SK-MEL-5 (cell line): ENCODE data around the gene YWHAG. TPM values are rescaled to one million over a fixed set of nuclear protein-coding genes. Genes with fewer than 3 reads are reported as not detected.

Source experiments
- DNase-seq: peaks from one replicate; pipeline ENCODE4 v3.0.0-alpha.2; 2016; ENCODE audit warnings: low read depth, low spot score
- in situ Hi-C: cut with HindIII; loops from 2 replicates; pipeline ENCODE4 v1.10.0; 2016; ENCODE audit warnings: low sequenced_read_pairs, high pct_unique_total_duplicates, low pct_unique_long_range_greater_than_20kb
- total RNA-seq: library from RNA; depleted of rRNA; stranded (reverse); fragments of >200 nt; shearing (Covaris generic); gene quantifications from 2 replicates; pipeline ENCODE4 v1.2.3, GENCODE V29; 2014

YWHAG gene
- total RNA-seq, 1 experiment from 2014 or later: 69.0 TPM

GRCh38 chr7:76356823-76357222, 2.0 kb downstream of the YWHAG start:
- peak; percentile 53 for DNase-seq

GRCh38 chr7:76356115-76356514, 2.7 kb downstream of the YWHAG start:
- in situ Hi-C loops: no loop called here
- no peak for DNase-seq

More at GRCh38 chr7:76356823-76357222, 2.0 kb downstream of the YWHAG start:
- in situ Hi-C loops: no loop called here

DNA sequence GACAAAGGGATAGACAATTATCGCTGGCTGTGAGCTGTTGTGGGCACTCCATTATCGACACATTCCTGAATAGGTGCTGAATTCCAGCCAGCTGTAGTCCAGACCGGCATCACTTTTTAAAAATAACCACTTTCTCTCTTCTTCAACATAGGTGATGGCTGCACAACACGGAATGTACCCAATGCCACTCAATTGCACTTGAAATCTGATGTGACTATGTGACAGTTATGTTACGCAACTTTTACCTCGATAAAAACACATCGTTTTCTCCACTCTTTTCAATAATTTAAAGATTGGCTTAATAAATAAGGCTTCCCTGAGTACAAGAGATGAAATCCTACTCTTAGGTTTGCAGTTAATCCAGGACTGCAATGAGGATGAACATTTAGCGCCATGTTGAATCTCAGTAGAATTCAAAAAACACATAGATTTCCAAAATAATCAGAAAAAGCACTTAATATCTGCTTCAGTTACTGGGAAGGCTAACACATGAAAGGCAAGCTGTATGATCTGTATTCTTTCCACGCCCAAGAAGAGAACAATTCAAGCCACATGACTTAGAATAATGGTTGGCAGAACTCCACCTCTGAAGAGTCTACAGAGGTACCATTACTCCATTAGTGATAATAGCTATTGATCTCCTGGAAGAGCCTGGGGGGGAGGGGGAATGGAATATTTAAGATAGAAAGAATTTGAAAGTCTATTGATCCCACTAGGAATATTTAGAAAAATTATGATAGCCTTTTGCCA, 3.6 kb downstream of the YWHAG start:
- DNase-seq: no peak
- in situ Hi-C loops: no loop called here

- in situ Hi-C loops: no loop called here
- DNase-seq: no peak
Measured at GRCh38 chr7:76354516-76354915, 4.3 kb downstream of the YWHAG start.

GRCh38 chr7:76353744-76354143, 5.0 kb downstream of the YWHAG start:
- DNase-seq: no peak
- in situ Hi-C loops: no loop called here

GRCh38 chr7:76352193-76352592, 6.6 kb downstream of the YWHAG start:
- in situ Hi-C loops: no loop called here
- DNase-seq: no peak

DNA sequence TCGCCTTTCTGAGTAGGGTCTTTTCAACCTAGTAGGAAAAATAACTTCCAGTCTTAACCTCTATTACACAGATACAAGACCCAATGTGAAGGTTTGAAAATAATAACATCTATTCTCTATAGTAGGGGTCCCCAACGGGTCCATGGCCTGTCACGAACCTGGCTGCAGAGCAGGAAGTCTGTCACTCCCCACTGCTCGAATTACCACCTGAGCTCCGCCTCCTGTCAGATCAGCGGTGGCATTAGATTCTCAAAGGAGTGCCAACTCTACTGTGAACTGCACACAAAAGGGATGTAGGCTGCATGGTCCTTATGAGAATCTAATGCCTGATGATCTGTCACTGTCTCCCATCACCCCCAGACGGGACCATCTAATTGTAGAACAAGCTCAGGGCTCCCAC, 7.4 kb downstream of the YWHAG start:
- in situ Hi-C loops: no loop called here
- no peak for DNase-seq

DNA sequence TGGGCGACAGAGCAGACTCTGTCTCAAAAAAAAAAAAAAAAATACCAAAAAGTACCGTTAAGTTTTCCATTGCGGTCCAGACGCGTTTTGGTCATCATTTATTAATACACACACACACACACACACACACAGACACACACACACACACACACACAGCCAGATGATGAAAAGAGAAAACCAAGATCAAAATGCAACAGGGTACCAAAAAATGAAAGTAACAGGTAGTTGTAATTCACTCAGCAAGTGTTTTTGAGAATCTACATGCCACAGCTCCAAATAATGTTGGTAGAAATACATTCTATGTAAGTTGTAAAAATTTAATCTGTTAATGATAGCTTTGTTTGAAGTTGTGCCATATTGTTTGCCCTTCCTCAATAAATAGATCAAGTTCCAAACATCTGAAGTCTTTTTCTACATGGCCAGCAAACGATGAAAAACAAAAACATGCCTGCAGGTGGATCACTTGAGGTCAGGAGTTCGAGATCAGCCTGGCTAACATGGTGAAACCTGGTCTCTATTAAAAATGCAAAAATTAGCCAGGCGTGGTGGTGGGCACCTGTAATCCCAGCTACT, 9.4 kb downstream of the YWHAG start:
- in situ Hi-C loops: no loop called here
- no peak for DNase-seq

GRCh38 chr7:76347710-76348109, 11.1 kb downstream of the YWHAG start:
- no peak for DNase-seq
- in situ Hi-C loops: no loop called here

DNA sequence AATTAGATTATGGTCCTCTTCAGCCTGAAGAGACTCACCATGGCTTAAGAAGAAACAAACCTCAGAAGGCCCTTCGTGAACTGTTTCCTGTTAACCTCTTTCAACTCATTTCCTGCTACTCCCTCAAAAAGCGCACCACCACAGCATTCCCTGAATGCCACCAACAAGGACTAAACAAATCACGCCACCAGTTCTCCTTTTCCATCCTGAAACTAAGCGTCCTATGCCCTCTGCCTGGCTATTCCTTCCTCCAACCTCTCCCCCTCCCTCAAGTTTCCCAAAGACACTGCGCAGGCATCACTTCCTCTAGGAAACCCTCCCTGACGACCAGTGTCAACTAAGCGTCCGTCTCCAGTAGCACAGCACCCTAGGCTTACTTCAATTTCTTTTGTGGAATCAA, 12.0 kb downstream of the YWHAG start:
- in situ Hi-C loops: no loop called here
- DNase-seq: no peak

- DNase-seq: no peak
- in situ Hi-C loops: no loop called here
Measured at GRCh38 chr7:76346097-76346496, 12.7 kb downstream of the YWHAG start.

DNA sequence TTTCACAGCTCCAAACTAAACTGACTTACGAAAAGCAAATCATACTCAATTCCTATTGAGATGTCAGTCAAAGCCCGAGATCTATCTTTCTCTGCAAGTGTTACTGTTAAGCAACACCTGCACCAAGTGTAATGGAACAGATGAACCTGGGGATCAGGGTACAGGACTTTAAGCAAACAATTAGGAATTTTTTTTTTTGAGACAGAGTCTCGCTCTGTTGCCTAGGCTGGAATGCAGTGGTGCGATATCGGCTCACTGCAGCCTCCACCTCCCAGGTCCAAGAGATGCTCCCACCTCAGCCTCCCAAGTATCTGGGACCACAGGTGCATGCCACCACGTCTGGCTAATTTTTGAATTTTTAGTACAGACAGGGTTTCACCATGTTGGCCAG, 14.9 kb downstream of the YWHAG start:
- no peak for DNase-seq
- in situ Hi-C loops: no loop called here

- in situ Hi-C loops: no loop called here
- DNase-seq: no peak
Measured at GRCh38 chr7:76343294-76343930, 15.4 kb downstream of the YWHAG start.

- in situ Hi-C loops: no loop called here
Measured at GRCh38 chr7:76342222-76342621, 16.6 kb downstream of the YWHAG start.

DNA sequence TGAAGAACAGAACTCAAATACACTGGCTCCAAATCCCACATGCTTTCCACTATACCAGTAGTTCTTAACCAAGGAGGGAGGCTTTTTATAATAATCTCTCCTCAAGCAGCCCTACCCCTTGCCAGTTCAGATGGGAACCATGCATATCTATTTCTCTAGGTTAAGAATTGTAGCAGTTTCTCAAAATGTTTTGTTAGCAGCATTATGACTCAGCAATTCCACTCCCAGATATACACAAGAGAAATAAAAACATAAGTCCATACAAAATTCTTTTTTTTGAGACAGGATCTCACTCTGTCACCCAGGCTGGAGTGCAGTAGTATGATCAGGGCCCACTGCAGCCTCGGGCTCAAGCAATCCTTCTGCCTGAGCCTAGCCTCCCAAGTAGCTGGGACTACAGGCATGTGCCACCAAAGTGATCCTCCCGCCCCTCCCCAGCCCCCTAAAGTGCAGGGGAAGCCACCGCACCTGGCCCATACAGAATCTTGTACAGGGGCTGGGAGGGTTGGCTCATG, 18.1 kb downstream of the YWHAG start:
- in situ Hi-C loops: no loop called here
- no peak for DNase-seq

More at GRCh38 chr7:76342222-76342621, 16.6 kb downstream of the YWHAG start:
- no peak for DNase-seq

- in situ Hi-C loops: no loop called here
- no peak for DNase-seq
Measured at GRCh38 chr7:76338298-76339084, 20.3 kb downstream of the YWHAG start.

- in situ Hi-C loops: no loop called here
- DNase-seq: no peak
Measured at GRCh38 chr7:76337147-76337546, 21.6 kb downstream of the YWHAG start.

- in situ Hi-C loops: no loop called here
- no peak for DNase-seq
Measured at GRCh38 chr7:76336094-76336493, 22.7 kb downstream of the YWHAG start.
